DMS53 (cell line): ENCODE data around the gene OPCML.

Experiments used
- DNase-seq: peaks from one replicate; lab custom pipeline; 2025; lab: John Stamatoyannopoulos, UW

OPCML gene

GRCh38 chr11:132610216-132610615, 922.1 kb downstream of the OPCML start:
- DNase-seq = no peak

- DNase-seq = peak; percentile 31
Measured at GRCh38 chr11:132607575-132607974, 924.7 kb downstream of the OPCML start.

GRCh38 chr11:132605825-132606570, 926.3 kb downstream of the OPCML start:
- DNase-seq = no peak

GRCh38 chr11:132604431-132604830, 927.9 kb downstream of the OPCML start:
- DNase-seq = no peak

GRCh38 chr11:132601875-132602274, 930.4 kb downstream of the OPCML start:
- DNase-seq = no peak

GRCh38 chr11:132595711-132596134, 936.6 kb downstream of the OPCML start:
- no peak for DNase-seq

DNA sequence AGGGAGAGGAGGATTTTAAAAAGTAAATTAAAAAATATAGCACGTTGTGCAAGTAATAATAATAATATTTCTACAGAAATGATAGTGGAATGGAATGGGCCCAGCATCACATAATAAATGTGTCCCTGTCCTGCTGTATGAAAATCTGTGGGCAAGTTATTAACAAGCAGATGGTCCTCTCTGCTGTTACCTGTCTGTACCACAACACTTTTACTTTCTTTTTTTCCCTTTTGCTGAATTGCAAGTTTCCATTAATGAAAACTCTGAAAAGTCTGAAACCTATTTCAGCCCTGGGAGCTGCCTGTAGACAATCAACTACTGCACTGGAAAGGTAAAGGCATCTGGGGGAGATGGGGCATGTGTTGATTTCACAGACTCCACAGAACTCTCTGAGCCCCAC, 937.1 kb downstream of the OPCML start:
- DNase-seq = no peak

GRCh38 chr11:132590986-132591385, 941.3 kb downstream of the OPCML start:
- DNase-seq = no peak

DNA sequence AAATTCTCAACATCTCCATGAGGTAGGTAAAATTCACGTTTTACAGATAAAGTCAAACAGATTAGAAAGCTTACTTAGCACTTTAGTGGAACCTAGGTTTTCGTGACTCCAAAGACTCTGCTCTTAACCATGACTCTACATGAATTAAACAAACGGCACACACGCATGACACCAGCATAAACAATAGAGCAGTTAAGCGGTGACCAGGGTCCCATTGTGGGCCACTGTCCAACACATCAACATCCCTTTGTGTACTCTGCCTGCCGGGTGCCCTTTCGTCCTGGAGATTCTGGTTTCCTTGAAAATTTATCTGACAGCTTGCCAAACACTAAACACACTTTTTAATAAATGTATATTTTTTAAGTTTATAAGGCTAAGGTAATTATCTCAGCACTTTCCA, 941.7 kb downstream of the OPCML start:
- DNase-seq = no peak

DNA sequence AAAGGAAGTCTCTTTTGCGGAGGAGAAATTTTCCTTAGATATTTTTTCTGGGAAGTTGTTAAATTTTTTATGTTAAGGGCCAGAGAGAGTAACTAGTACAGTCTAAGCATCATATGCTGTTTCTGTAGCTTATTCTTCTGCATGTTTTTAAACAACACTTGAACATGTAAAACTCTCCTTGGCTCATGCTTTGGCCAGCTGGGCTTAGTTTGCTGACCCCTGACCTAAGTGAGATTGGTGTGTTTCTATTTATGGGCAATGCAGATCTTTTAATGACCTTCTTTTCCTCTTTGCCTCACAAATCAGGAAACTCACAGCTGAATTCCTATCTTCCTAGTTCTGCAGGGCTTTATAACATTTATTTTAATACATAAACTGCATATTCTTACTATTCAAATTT, 942.5 kb downstream of the OPCML start:
- no peak for DNase-seq

DNA sequence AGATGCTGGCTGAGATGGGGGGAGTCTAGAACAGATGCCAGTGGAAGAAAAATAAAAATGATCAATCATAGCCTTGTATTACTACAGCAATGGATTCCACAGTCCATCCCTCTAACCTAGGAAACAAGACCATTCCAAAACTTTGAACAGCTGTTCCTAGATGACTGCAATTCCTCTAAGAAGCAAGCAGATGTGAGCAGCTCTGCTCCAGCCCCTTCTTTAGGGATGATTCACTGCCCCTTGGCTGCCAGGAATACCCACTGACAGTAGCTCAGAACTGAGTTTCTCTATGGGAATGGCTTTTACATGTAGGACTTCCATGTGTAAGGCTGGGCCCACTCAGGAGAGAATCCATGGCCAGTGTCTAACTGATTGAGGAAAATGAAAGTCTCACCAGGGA, 943.9 kb downstream of the OPCML start:
- no peak for DNase-seq

DNA sequence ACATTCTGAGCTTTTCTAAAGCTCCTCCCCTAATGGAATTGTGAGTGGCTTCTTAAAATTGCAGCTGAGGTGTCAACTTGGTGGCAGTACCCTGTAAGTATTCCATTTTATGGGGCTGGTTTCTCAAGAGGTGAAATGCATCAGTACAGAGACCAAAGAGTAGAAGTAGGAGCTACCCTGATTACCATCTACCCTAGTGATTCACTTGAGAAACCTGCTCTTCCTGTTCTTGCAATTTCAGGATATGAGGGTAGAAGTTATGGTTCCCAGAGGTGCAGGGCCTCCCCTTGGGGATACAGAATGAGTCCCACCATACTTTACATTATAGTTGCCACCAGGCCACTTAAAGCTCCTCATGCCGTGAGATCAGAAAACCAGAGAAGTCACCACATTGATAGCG, 944.6 kb downstream of the OPCML start:
- peak; percentile 42 for DNase-seq

DNA sequence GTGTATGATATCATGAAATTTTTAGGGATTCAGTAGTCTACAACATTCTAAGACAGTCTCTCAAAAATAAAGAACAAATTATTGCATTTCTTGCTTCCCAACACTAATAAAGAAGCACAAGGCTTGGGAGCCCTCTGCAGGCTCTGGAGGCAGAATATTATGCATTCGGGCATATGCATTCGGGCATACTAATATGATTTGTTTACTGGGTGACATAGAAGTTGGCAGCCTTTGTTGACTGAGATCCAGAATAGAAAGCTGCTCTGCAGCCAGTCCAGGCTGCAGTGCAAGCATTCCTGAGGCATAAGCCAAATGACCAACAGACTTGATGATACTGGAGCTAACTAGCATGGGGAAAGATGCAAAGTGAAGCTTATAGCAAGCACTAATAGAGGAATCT, 945.5 kb downstream of the OPCML start:
- DNase-seq = no peak

DNA sequence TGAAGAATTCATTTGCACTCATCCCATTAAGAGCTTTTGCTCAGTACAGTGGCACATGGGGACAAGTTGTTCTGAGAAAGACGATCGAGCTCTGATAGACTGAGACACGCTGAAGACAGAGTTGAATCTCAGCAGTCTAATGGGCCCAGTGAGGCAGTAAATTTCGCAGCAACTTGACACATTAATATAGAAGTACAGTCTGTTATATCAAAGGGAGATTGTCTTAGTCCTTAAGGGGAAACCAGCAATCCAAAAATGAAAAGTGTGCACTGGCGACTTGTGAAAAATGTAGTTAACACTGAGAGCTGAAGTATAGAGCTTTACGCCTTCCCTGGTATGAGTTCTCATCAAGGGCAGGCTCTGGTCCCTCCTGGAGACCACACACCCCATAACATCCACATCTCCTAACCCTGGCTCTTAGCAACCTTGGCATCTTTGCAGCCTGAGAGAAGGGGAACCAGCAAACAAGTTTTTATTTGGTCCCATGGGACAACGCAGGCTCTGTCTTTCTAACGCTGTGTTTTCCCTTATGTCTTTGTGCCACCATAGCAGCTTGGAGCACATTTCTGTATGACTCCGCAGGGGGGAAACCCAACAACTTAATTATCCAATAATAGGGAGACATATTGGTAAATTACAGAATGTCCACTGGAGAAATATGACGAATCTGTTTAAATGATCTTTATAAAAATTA, 952.5 kb downstream of the OPCML start:
- DNase-seq = no peak

DNA sequence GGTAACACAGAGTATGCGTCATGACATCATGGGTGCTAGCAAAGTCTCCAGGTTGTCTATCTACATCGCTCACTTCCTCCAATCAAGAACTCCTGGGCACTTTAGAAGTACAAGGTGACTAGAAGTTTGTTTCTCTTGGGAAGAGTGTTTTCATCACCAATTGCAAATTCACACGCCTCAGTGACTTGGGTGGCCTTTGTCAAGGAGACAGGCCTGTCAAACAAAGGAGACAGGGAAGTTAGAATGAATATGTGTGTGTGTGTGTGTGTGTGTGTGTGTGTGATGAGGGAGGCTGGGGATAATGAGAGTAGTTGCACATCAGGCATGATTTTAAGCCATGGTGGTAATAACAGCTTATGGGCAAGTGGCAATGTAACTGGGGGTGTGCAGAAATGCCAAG, 953.2 kb downstream of the OPCML start:
- DNase-seq = no peak

GRCh38 chr11:132578580-132578979, 953.7 kb downstream of the OPCML start:
- no peak for DNase-seq

GRCh38 chr11:132576706-132577105, 955.6 kb downstream of the OPCML start:
- peak; percentile 94 for DNase-seq

DNA sequence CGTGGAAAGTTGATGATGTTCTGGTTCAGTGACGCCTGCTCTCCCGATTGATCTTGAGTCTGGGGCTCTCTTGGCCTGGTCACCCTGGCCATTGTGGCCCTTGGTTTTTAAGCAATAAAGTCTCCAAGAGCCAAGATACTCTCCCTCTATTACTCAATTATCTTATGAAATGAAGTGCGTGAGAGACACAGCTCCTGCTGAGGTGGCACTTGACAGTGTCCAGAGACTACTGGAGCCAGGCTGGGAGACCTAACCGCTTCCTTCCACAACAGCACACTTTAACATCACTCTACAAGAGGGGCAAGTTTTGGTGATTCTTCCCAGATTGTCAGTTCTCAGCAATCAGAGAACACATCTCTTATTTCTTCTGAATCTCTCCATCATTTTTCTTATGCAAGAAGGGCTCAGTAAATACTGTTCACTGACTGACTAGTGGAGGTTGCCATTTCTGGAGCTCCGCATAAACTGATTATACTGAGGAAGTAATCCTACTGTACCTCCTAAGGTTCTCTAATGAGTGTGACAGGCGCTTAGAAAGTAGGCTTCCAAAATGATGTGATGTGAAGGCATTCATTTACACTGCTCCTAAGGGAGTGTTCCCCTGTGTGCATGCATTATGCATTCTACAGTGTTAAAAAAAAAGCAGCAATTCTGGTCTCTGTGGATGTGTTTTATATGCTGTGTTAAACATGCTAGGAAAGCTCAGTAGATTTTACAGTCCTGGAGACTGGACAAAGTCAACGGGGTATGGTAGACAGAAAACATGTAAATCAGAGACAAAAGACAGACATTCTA, 968.0 kb downstream of the OPCML start:
- DNase-seq = no peak

- DNase-seq = no peak
Measured at GRCh38 chr11:132563050-132563449, 969.3 kb downstream of the OPCML start.

GRCh38 chr11:132561937-132562336, 970.4 kb downstream of the OPCML start:
- no peak for DNase-seq

DNA sequence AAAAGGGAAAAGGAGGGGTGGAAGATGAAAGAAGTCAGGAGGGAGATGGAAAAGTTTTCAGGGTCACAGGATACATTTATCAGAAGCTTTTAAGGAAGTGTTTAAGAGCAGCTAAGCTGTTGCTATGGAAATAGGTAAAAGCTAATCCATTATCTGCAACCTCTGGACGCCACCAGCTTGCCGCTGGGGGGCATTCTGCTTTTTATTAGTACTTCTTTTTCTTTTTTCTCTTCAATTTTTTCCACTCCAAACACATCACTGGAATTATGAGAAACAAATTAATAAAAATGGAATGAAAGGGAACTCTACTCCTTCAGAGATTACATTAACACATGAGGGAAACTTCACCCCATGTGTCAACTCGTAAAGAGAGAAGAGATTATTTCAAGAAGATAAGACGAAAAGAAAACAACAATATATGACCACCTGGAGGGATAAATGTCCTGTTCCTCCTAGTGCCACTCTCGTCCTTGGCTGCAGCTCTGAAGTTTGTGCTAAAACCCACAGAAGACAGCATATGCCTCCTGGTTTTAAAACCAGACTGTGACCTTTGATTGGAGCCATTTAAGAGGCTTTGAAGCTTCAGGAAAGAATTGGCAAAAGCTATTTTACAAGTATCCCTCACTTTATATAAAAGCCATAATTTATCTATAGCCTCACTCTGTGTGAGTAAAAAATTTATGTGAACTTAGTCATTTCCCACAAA, 972.8 kb downstream of the OPCML start:
- DNase-seq = no peak

- DNase-seq = no peak
Measured at GRCh38 chr11:132556316-132556715, 976.0 kb downstream of the OPCML start.
